Astrocyte (in vitro differentiated cells and primary cell): ENCODE measurements around the gene ZMIZ1. TPM values are rescaled to one million over a fixed set of nuclear protein-coding genes. Genes with fewer than 3 reads are reported as not detected.

Experiments used
- DNase-seq: peaks from one replicate; pipeline ENCODE4 v3.0.0-alpha.2; 2010; ENCODE audit warnings: low read depth
- FAIRE-seq: peaks from 2 replicates; lab custom pipeline; 2011; peaks lifted over from hg19 to GRCh38; lab: Jason Lieb, UNC
- H2AFZ ChIP-seq: 2 replicates; pipeline ENCODE4 v1.6.0; 2012; ENCODE audit warnings: low read depth, low read length, inconsistent platforms
- H3K27ac ChIP-seq: 2 replicates; pipeline ENCODE4 v1.5.1; 2011; ENCODE audit warnings: low read depth, low read length, inconsistent platforms
- H3K27me3 ChIP-seq: 2 replicates; pipeline ENCODE4 v1.6.0; 2011; ENCODE audit warnings: low read length, inconsistent platforms; ENCODE audit not compliant: insufficient read depth
- H3K36me3 ChIP-seq: 2 replicates; pipeline ENCODE4 v1.5.1; 2011; ENCODE audit warnings: low read length, inconsistent platforms; ENCODE audit not compliant: insufficient read depth
- H3K4me1 ChIP-seq: 2 replicates; pipeline ENCODE4 v1.5.1; 2011; ENCODE audit warnings: low read length, inconsistent platforms; ENCODE audit not compliant: insufficient read depth
- H3K4me2 ChIP-seq: 2 replicates; pipeline ENCODE4 v1.6.0; 2012; ENCODE audit warnings: low read length, inconsistent platforms
- H3K4me3 ChIP-seq: 2 replicates; pipeline ENCODE4 v1.5.1; 2011; ENCODE audit warnings: low read depth, mild to moderate bottlenecking, low read length, inconsistent platforms; ENCODE audit not compliant: insufficient read depth
- H3K79me2 ChIP-seq: 2 replicates; pipeline ENCODE4 v1.6.0; 2012; ENCODE audit warnings: mild to moderate bottlenecking, low read length, inconsistent platforms; ENCODE audit not compliant: insufficient read depth
- H3K9ac ChIP-seq: 2 replicates; pipeline ENCODE4 v1.6.0; 2012; ENCODE audit warnings: mild to moderate bottlenecking, low read length, inconsistent platforms
- H3K9me3 ChIP-seq: 2 replicates; pipeline ENCODE4 v1.5.1; 2012; ENCODE audit warnings: low read depth, mild to moderate bottlenecking, low read length, inconsistent platforms; ENCODE audit not compliant: insufficient read depth
- H4K20me1 ChIP-seq: 2 replicates; pipeline ENCODE4 v1.6.0; 2012; ENCODE audit warnings: low read length, inconsistent platforms; ENCODE audit not compliant: insufficient read depth
- H3K27ac Mint-ChIP-seq: one replicate; pipeline ENCODE4 v1.8.0; 2021; ENCODE audit warnings: mild to moderate bottlenecking, mixed read lengths; ENCODE audit not compliant: unreplicated experiment
- H3K27me3 Mint-ChIP-seq: one replicate; pipeline ENCODE4 v1.8.0; 2021; ENCODE audit warnings: low read depth, mixed read lengths; ENCODE audit not compliant: unreplicated experiment
- H3K36me3 Mint-ChIP-seq: one replicate; pipeline ENCODE4 v1.8.0; 2021; ENCODE audit warnings: low read depth, mixed read lengths; ENCODE audit not compliant: unreplicated experiment
- H3K4me1 Mint-ChIP-seq: one replicate; pipeline ENCODE4 v1.8.0; 2021; ENCODE audit warnings: low read depth, mixed read lengths; ENCODE audit not compliant: unreplicated experiment
- H3K4me3 Mint-ChIP-seq: one replicate; pipeline ENCODE4 v1.8.0; 2021; ENCODE audit warnings: mild to moderate bottlenecking, moderate library complexity, mixed read lengths; ENCODE audit not compliant: unreplicated experiment
- H3K9me3 Mint-ChIP-seq: one replicate; pipeline ENCODE4 v1.8.0; 2021; ENCODE audit warnings: mild to moderate bottlenecking, mixed read lengths; ENCODE audit not compliant: unreplicated experiment
- CTCF ChIP-seq: IDR thresholded peaks from 2 replicates; pipeline ENCODE4 v1.5.1; 2011; ENCODE audit warnings: low read depth, mild to moderate bottlenecking, inconsistent platforms, low read length, moderate library complexity; ENCODE audit not compliant: insufficient read depth
- EZH2 ChIP-seq: IDR thresholded peaks from 2 replicates; pipeline ENCODE4 v1.6.1; 2012; ENCODE audit warnings: mild to moderate bottlenecking, low read length, inconsistent platforms; ENCODE audit not compliant: insufficient read depth
- total RNA-seq: library from RNA; stranded (reverse); gene quantifications from 2 replicates; pipeline ENCODE4 v1.2.1, GENCODE V29; 2021

The ZMIZ1 gene
- total RNA-seq, 1 donor from 2014 or later: 45.5 TPM

- Histone ChIP-seq H2AFZ (no peak overlapping the region), H3K9me3 (no peaks in the 10 kb centered on the region), H3K4me3 (no peak overlapping the region), H3K9ac (no peak overlapping the region), H3K27me3 (no peaks in the 10 kb centered on the region), H3K27ac (no peak overlapping the region), H3K36me3 (no peaks in the 10 kb centered on the region), H4K20me1 (no peaks in the 10 kb centered on the region), H3K4me1 (peaks cover 29% of the 10 kb centered on the region), H3K79me2 (no peaks in the 10 kb centered on the region), H3K4me2 (peak overlapping the region; percentile 19)
- Mint-ChIP-seq H3K9me3 (peaks cover 7% of the 10 kb centered on the region), H3K4me1 (peaks cover 24% of the 10 kb centered on the region), H3K27ac (no peak overlapping the region), H3K36me3 (no peaks in the 10 kb centered on the region), H3K4me3 (no peak overlapping the region), H3K27me3 (peaks cover 8% of the 10 kb centered on the region)
- no peak for FAIRE-seq
- DNase-seq: no peak
- TF ChIP-seq CTCF (no peak), EZH2 (no peak)
These were observed 254.8 kb downstream of the ZMIZ1 start for GRCh38 chr10:79323602-79324001.

- H3K9me3 Mint-ChIP-seq: peaks cover 2% of the 10 kb centered on the region
- peaks cover 18% of the 10 kb centered on the region for H3K4me1 Mint-ChIP-seq
- peaks cover 8% of the 10 kb centered on the region for H3K27me3 Mint-ChIP-seq
- Histone ChIP-seq H3K4me2 (no peak overlapping the region), H3K9ac (no peak overlapping the region), H2AFZ (no peak overlapping the region), H3K27me3 (no peaks in the 10 kb centered on the region), H3K4me3 (no peak overlapping the region), H3K4me1 (peaks cover 31% of the 10 kb centered on the region), H3K36me3 (no peaks in the 10 kb centered on the region), H4K20me1 (no peaks in the 10 kb centered on the region), H3K79me2 (no peaks in the 10 kb centered on the region), H3K27ac (no peak overlapping the region), H3K9me3 (no peaks in the 10 kb centered on the region)
- H3K27ac Mint-ChIP-seq: no peak overlapping the region
- H3K4me3 Mint-ChIP-seq: no peak overlapping the region
- H3K36me3 Mint-ChIP-seq: no peaks in the 10 kb centered on the region
- TF ChIP-seq EZH2 (no peak), CTCF (no peak)
- FAIRE-seq (no peak), DNase-seq (no peak)
These were observed 255.4 kb downstream of the ZMIZ1 start for GRCh38 chr10:79324032-79324695.
